Testis (tissue), 2 donors: ENCODE data around the gene TRPM2.

Source experiments
- POLR2A ChIP-seq: fragments of 450-650 bp; IDR thresholded peaks from one replicate; pipeline ENCODE4 v1.6.1; 2017; ENCODE audit warnings: antibody characterized with exemption, mild to moderate bottlenecking, moderate library complexity
- TF ChIP-seq, protein P1 (sequence below), 3 experiments: fragments of 450-650 bp in 2 of 3; fragments of 200-600 bp in 1 of 3; sonication (generic) in 1 of 3; IDR thresholded peaks; one replicate each; pipeline ENCODE4 v1.5.1; 2016 to 2019; ENCODE audit warnings: antibody characterized with exemption in 3 of 3, mild to moderate bottlenecking in 2 of 3, moderate library complexity in 1 of 3

- TF ChIP-seq, protein P1, sequence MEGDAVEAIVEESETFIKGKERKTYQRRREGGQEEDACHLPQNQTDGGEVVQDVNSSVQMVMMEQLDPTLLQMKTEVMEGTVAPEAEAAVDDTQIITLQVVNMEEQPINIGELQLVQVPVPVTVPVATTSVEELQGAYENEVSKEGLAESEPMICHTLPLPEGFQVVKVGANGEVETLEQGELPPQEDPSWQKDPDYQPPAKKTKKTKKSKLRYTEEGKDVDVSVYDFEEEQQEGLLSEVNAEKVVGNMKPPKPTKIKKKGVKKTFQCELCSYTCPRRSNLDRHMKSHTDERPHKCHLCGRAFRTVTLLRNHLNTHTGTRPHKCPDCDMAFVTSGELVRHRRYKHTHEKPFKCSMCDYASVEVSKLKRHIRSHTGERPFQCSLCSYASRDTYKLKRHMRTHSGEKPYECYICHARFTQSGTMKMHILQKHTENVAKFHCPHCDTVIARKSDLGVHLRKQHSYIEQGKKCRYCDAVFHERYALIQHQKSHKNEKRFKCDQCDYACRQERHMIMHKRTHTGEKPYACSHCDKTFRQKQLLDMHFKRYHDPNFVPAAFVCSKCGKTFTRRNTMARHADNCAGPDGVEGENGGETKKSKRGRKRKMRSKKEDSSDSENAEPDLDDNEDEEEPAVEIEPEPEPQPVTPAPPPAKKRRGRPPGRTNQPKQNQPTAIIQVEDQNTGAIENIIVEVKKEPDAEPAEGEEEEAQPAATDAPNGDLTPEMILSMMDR (IDR thresholded peaks at IDR 0.05) = no peak
- TF ChIP-seq POLR2A = no peak
Measured at GRCh38 chr21:44428281-44428960, 75.0 kb downstream of the TRPM2 start.
